HCT116 (cell line): ENCODE measurements around the gene CXXC1. TPM values are rescaled to one million over a fixed set of nuclear protein-coding genes. Genes with fewer than 3 reads are reported as not detected.

Experiments
- ATAC-seq: fragments of 200-7000 bp; cut with Tn5 transposase; 2 replicates; pipeline ENCODE4 v1.9.1; 2020; ENCODE audit warnings: mild to moderate bottlenecking, moderate library complexity
- BruUV-seq: library from RNA; stranded (reverse); fragments of 400-500 nt; replicated peaks from 2 replicates; lab custom pipeline; 2021; lab: Mats Ljungman, UMichigan
- CTCF ChIA-PET: fragments of 300-600 bp; sonication (Branson Sonifier 250); formaldehyde crosslinking; loops from one replicate; lab custom pipeline; 2021; ENCODE audit warnings: antibody characterized with exemption; lab: Charles Lee
- POLR2A ChIA-PET: fragments of 300-600, 350-600 bp; sonication (Branson Sonifier 250); formaldehyde crosslinking; loops from one replicate; lab custom pipeline; 2021; ENCODE audit warnings: antibody characterized with exemption; lab: Charles Lee
- RAD21 ChIA-PET, 2 experiments: fragments of 300-600 bp; sonication (Branson Sonifier 250); formaldehyde crosslinking; loops; one replicate each; lab custom pipeline; 2023; ENCODE audit warnings: low total read pairs in 2 of 2; ENCODE audit not compliant: uncharacterized antibody in 2 of 2, unreplicated experiment in 2 of 2, low non-redundant PET in 1 of 2; lab: Charles Lee
- DNase-seq: peaks from one replicate; pipeline ENCODE4 v3.0.0-alpha.2; 2010; ENCODE audit warnings: low read depth, low spot score
- H2AFZ ChIP-seq: fragments of 200-600 bp; shearing (Covaris generic), sonication (generic); 2 replicates; pipeline ENCODE4 v1.6.1; 2017; ENCODE audit warnings: low read depth, mixed run types, mixed read lengths, antibody characterized with exemption, low read length; ENCODE audit not compliant: poor library complexity, severe bottlenecking
- H3K27ac ChIP-seq: 2 replicates; pipeline ENCODE4 v1.5.1; 2012; ENCODE audit warnings: low read depth, low read length
- H3K27me3 ChIP-seq: fragments of 200-600 bp; sonication (generic); 2 replicates; pipeline ENCODE4 v1.6.1; 2016; ENCODE audit warnings: mixed run types, low read length, mixed read lengths; ENCODE audit not compliant: insufficient read depth
- H3K36me3 ChIP-seq, 2 experiments: fragments of 200-500 bp in 1 of 2; fragments of 200-600 bp in 1 of 2; sonication (Bioruptor generic) in 1 of 2; sonication (generic) in 1 of 2; 2 replicates each; pipeline versions ENCODE4 v1.5.1 to v1.6.1; 2014 to 2016; ENCODE audit warnings: low read length in 2 of 2, inconsistent platforms in 1 of 2, mixed read lengths in 1 of 2, mixed run types in 1 of 2; ENCODE audit not compliant: insufficient read depth in 2 of 2, control insufficient read depth in 1 of 2
- H3K4me1 ChIP-seq, 2 experiments: fragments of 200-600 bp in 1 of 2; sonication (generic) in 1 of 2; 2 replicates each; pipeline versions ENCODE4 v1.5.1 to v1.6.1; 2012 to 2017; ENCODE audit warnings: low read length in 2 of 2, inconsistent platforms in 1 of 2, mild to moderate bottlenecking in 1 of 2, mixed read lengths in 1 of 2, mixed run types in 1 of 2, moderate library complexity in 1 of 2; ENCODE audit not compliant: insufficient read depth in 2 of 2, control insufficient read depth in 1 of 2
- H3K4me2 ChIP-seq: fragments of 200-600 bp; sonication (generic); 2 replicates; pipeline ENCODE4 v1.6.1; 2017; ENCODE audit warnings: mixed run types, low read length, mixed read lengths
- H3K4me3 ChIP-seq, 2 experiments: fragments of 200-600 bp in 1 of 2; sonication (generic) in 1 of 2; replicated peaks in 1 of 2; 2 replicates each; pipeline ENCODE4 v1.5.1; 2011 to 2016; ENCODE audit warnings: low read length in 2 of 2, control low read depth in 1 of 2, low read depth in 1 of 2, mild to moderate bottlenecking in 1 of 2, mixed read lengths in 1 of 2, mixed run types in 1 of 2
- H3K79me2 ChIP-seq: fragments of 200-600 bp; sonication (generic); 2 replicates; pipeline ENCODE4 v1.6.1; 2017; ENCODE audit warnings: mild to moderate bottlenecking, mixed run types, low read length, moderate library complexity, mixed read lengths; ENCODE audit not compliant: insufficient read depth
- H3K9ac ChIP-seq: fragments of 200-600 bp; sonication (generic); 2 replicates; pipeline ENCODE4 v1.6.1; 2016; ENCODE audit warnings: low read length, mixed read lengths
- H3K9me2 ChIP-seq: fragments of 200-600 bp; sonication (generic), shearing (Covaris generic); 2 replicates; pipeline ENCODE4 v1.6.1; 2017; ENCODE audit warnings: mixed run types, mild to moderate bottlenecking, moderate library complexity; ENCODE audit not compliant: insufficient read depth
- H3K9me3 ChIP-seq, 2 experiments: fragments of 200-500 bp in 1 of 2; fragments of 200-600 bp in 1 of 2; sonication (Bioruptor generic) in 1 of 2; sonication (generic) in 1 of 2; 2 replicates each; pipeline ENCODE4 v1.6.1; 2014 to 2017; ENCODE audit warnings: low read length in 2 of 2, mixed read lengths in 2 of 2, inconsistent platforms in 1 of 2, low read depth in 1 of 2, mild to moderate bottlenecking in 1 of 2, mixed run types in 1 of 2, moderate library complexity in 1 of 2; ENCODE audit not compliant: control insufficient read depth in 1 of 2, insufficient read depth in 1 of 2
- H4K20me1 ChIP-seq: fragments of 200-600 bp; sonication (generic), shearing (Covaris generic); 2 replicates; pipeline ENCODE4 v1.6.1; 2017; ENCODE audit warnings: mixed run types, mild to moderate bottlenecking, moderate library complexity; ENCODE audit not compliant: insufficient read depth
- CBX3 ChIP-seq: IDR thresholded peaks from 2 replicates; pipeline ENCODE4 v1.6.1; 2012; ENCODE audit warnings: low read depth
- CEBPB ChIP-seq: IDR thresholded peaks from 2 replicates; pipeline ENCODE4 v1.6.1; 2012; ENCODE audit warnings: low read depth
- EGR1 ChIP-seq: IDR thresholded peaks from 2 replicates; pipeline ENCODE4 v1.6.1; 2012; ENCODE audit warnings: low read depth
- ELF1 ChIP-seq: IDR thresholded peaks from 2 replicates; pipeline ENCODE4 v1.6.1; 2012; ENCODE audit warnings: low read depth, borderline replicate concordance
- EZH2 ChIP-seq: fragments of 200-600 bp; sonication (generic); IDR thresholded peaks from 2 replicates; pipeline ENCODE4 v1.6.1; 2017; ENCODE audit warnings: antibody characterized with exemption, mixed run types
- EZH2phosphoT487 ChIP-seq: fragments of 200-600 bp; IDR thresholded peaks from 2 replicates; pipeline ENCODE4 v1.6.1; 2018; ENCODE audit warnings: antibody characterized with exemption, borderline replicate concordance
- FOSL1 ChIP-seq: IDR thresholded peaks from 2 replicates; pipeline ENCODE4 v1.6.1; 2012; ENCODE audit warnings: low read depth
- JUND ChIP-seq: IDR thresholded peaks from 2 replicates; pipeline ENCODE4 v1.6.1; 2012
- POLR2A ChIP-seq: IDR thresholded peaks from 2 replicates; pipeline ENCODE4 v1.7.0; 2011; ENCODE audit warnings: borderline replicate concordance; ENCODE audit not compliant: insufficient read depth, insufficient read length; ENCODE audit errors: extremely low read depth
- SIN3A ChIP-seq: IDR thresholded peaks from 2 replicates; pipeline ENCODE4 v1.6.1; 2012; ENCODE audit warnings: low read depth
- SP1 ChIP-seq: IDR thresholded peaks from 2 replicates; pipeline ENCODE4 v1.6.1; 2012; ENCODE audit warnings: low read depth
- SRF ChIP-seq: IDR thresholded peaks from 2 replicates; pipeline ENCODE4 v1.6.1; 2012; ENCODE audit warnings: low read depth
- TCF7L2 ChIP-seq: IDR thresholded peaks from 2 replicates; pipeline ENCODE4 v1.7.0; 2011; ENCODE audit warnings: borderline replicate concordance, inconsistent platforms; ENCODE audit not compliant: insufficient read depth, insufficient read length; ENCODE audit errors: extremely low read depth
- YY1 ChIP-seq: IDR thresholded peaks from 2 replicates; pipeline ENCODE4 v1.6.1; 2011; ENCODE audit warnings: low read length, low read depth, moderate library complexity, mild to moderate bottlenecking; ENCODE audit not compliant: insufficient replicate concordance; ENCODE audit errors: extremely low read depth
- ZFX ChIP-seq: fragments of 450-650 bp; IDR thresholded peaks from 2 replicates; pipeline ENCODE4 v1.6.1; 2017
- ZNF274 ChIP-seq: fragments of 200-500 bp; sonication (Bioruptor generic); IDR thresholded peaks from 2 replicates; pipeline ENCODE4 v1.6.1; 2014; ENCODE audit warnings: mild to moderate bottlenecking, low read depth, low read length, inconsistent platforms
- intact Hi-C: fragments of 100-400 bp; cut with micrococcal nuclease; formaldehyde crosslinking; loops from 2 replicates; pipeline ENCODE4 v1.10.0; 2022
- total RNA-seq: library from RNA; stranded (reverse); gene quantifications from one replicate; pipeline ENCODE4 v1.2.1, GENCODE V29; 2021; ENCODE audit not compliant: unreplicated experiment
- TF ChIP-seq, protein P1 (sequence below): IDR thresholded peaks from 2 replicates; pipeline ENCODE4 v1.6.1; 2012
- TF ChIP-seq, protein P2 (sequence below), 3 experiments: fragments of 200-600 bp in 1 of 3; sonication (generic) in 1 of 3; IDR thresholded peaks in 2 of 3; conservative IDR thresholded peaks in 1 of 3; 2 replicates each; pipeline ENCODE4 v1.5.1; 2012 to 2017; ENCODE audit warnings: low read depth in 2 of 3, low read length in 2 of 3, antibody characterized with exemption in 1 of 3, borderline replicate concordance in 1 of 3, control low read depth in 1 of 3, mild to moderate bottlenecking in 1 of 3, mixed read lengths in 1 of 3, mixed run types in 1 of 3, moderate library complexity in 1 of 3; ENCODE audit not compliant: insufficient read depth in 1 of 3
- TF ChIP-seq, protein P3 (sequence below): IDR thresholded peaks from 2 replicates; pipeline ENCODE4 v1.6.1; 2012
- TF ChIP-seq, protein P4 (sequence below): IDR thresholded peaks from 2 replicates; pipeline ENCODE4 v1.6.1; 2012; ENCODE audit warnings: low read depth

Gene CXXC1
- total RNA-seq, 1 experiment from 2014 or later, result 101 TPM

DNA sequence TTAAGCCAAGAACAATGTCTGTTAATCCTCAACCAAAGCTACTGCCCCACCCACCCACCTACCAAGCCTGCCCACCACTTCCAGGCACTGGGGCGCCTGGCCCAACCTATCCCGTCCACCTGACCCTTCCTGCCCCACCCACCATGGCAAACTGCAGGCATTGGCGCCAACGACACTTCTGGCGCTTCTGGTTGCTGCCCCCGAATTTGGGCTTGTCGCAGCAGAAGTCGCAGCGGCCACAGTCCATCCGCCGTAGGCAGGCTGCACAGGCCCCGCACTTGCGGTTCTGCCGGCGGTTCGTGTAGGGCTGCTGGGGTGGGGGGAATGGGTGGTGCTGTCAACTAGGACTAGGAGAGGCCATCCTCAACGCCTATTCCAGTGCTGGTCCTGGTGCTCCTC, 13.4 kb downstream of the CXXC1 start:
- intact Hi-C loops, result no loop called here
- no peak overlapping the region for H3K9ac ChIP-seq
- no peaks in the 10 kb centered on the region for H3K4me1 ChIP-seq
- H3K9me3 ChIP-seq, result no peaks in the 10 kb centered on the region
- no peaks in the 10 kb centered on the region for H3K27me3 ChIP-seq
- peaks cover 16% of the 10 kb centered on the region for H3K79me2 ChIP-seq
- no TSS peak for BruUV-seq
- H2AFZ ChIP-seq, result no peak overlapping the region
- no peak overlapping the region for H3K4me3 ChIP-seq
- H3K9me2 ChIP-seq, result no peaks in the 10 kb centered on the region
- TF ChIP-seq, protein P1, sequence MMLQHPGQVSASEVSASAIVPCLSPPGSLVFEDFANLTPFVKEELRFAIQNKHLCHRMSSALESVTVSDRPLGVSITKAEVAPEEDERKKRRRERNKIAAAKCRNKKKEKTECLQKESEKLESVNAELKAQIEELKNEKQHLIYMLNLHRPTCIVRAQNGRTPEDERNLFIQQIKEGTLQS, result no peak
- TF ChIP-seq EZH2 (no peak), EZH2phosphoT487 (no peak), ZNF274 (no peak), EGR1 (no peak), SRF (no peak), POLR2A (no peak), TCF7L2 (no peak), SP1 (no peak), FOSL1 (no peak), SIN3A (no peak), CEBPB (no peak), YY1 (no peak), JUND (no peak), CBX3 (no peak), ZFX (no peak), ELF1 (no peak)
- TF ChIP-seq, protein P2, sequence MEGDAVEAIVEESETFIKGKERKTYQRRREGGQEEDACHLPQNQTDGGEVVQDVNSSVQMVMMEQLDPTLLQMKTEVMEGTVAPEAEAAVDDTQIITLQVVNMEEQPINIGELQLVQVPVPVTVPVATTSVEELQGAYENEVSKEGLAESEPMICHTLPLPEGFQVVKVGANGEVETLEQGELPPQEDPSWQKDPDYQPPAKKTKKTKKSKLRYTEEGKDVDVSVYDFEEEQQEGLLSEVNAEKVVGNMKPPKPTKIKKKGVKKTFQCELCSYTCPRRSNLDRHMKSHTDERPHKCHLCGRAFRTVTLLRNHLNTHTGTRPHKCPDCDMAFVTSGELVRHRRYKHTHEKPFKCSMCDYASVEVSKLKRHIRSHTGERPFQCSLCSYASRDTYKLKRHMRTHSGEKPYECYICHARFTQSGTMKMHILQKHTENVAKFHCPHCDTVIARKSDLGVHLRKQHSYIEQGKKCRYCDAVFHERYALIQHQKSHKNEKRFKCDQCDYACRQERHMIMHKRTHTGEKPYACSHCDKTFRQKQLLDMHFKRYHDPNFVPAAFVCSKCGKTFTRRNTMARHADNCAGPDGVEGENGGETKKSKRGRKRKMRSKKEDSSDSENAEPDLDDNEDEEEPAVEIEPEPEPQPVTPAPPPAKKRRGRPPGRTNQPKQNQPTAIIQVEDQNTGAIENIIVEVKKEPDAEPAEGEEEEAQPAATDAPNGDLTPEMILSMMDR (IDR thresholded peaks at IDR 0.05 in 2 of 3, conservative IDR thresholded peaks at IDR 0.05 in 1 of 3; ENCODE audit: borderline replicate concordance in 1 of 3, insufficient read depth in 1 of 3, low read depth in 2 of 3, low read length in 2 of 3), result no peak
- TF ChIP-seq, protein P3, sequence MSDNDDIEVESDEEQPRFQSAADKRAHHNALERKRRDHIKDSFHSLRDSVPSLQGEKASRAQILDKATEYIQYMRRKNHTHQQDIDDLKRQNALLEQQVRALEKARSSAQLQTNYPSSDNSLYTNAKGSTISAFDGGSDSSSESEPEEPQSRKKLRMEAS, result no peak
- TF ChIP-seq, protein P4, sequence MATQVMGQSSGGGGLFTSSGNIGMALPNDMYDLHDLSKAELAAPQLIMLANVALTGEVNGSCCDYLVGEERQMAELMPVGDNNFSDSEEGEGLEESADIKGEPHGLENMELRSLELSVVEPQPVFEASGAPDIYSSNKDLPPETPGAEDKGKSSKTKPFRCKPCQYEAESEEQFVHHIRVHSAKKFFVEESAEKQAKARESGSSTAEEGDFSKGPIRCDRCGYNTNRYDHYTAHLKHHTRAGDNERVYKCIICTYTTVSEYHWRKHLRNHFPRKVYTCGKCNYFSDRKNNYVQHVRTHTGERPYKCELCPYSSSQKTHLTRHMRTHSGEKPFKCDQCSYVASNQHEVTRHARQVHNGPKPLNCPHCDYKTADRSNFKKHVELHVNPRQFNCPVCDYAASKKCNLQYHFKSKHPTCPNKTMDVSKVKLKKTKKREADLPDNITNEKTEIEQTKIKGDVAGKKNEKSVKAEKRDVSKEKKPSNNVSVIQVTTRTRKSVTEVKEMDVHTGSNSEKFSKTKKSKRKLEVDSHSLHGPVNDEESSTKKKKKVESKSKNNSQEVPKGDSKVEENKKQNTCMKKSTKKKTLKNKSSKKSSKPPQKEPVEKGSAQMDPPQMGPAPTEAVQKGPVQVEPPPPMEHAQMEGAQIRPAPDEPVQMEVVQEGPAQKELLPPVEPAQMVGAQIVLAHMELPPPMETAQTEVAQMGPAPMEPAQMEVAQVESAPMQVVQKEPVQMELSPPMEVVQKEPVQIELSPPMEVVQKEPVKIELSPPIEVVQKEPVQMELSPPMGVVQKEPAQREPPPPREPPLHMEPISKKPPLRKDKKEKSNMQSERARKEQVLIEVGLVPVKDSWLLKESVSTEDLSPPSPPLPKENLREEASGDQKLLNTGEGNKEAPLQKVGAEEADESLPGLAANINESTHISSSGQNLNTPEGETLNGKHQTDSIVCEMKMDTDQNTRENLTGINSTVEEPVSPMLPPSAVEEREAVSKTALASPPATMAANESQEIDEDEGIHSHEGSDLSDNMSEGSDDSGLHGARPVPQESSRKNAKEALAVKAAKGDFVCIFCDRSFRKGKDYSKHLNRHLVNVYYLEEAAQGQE, result no peak
- no peak overlapping the region for H3K4me2 ChIP-seq
- no peak overlapping the region for H3K27ac ChIP-seq
- ATAC-seq (no peak), DNase-seq (no peak)
- ChIA-PET POLR2A (no interaction called here), CTCF (no interaction called here), RAD21 (no interaction called here)
- H4K20me1 ChIP-seq, result no peaks in the 10 kb centered on the region
- H3K36me3 ChIP-seq, result peaks cover 60 to 74% of the 10 kb centered on the region in 2 experiments
